Lower leg skin (tissue), 4 donors: ENCODE measurements around the gene IL1A. TPM values are rescaled to one million over a fixed set of nuclear protein-coding genes. Genes with fewer than 3 reads are reported as not detected.

Source experiments
- DNase-seq, 2 donors: peaks; one replicate each; pipeline ENCODE4 v3.0.0-alpha.2; 2019; ENCODE audit warnings: low spot score in 2 of 2
- H3K4me3 ChIP-seq: fragments of 200-600 bp; sonication (generic); 2 replicates; pipeline ENCODE4 v1.5.1; 2017; ENCODE audit warnings: mild to moderate bottlenecking, low read depth; ENCODE audit not compliant: poor library complexity, severe bottlenecking
- POLR2A ChIP-seq, 2 donors: fragments of 450-650 bp; IDR thresholded peaks; one replicate each; pipeline ENCODE4 v1.6.1; 2016 to 2017; ENCODE audit warnings: antibody characterized with exemption in 2 of 2, mild to moderate bottlenecking in 1 of 2, moderate library complexity in 1 of 2
- WGBS, 2 donors: methylation state at CpG; one replicate each; pipeline ENCODE4 v1.1.5; 2018; 5-methylcytosine and 5-hydroxymethylcytosine counted together
- intact Hi-C: fragments of 100-400 bp; cut with DNase I; formaldehyde crosslinking; loops from one replicate; pipeline ENCODE4 v1.15.0; 2023; ENCODE audit warnings: low total_unique reads
- total RNA-seq, 4 donors: library from RNA; depleted of rRNA; stranded (reverse); fragments of >200 nt; gene quantifications; one replicate each; pipeline ENCODE4 v1.1.0, GENCODE V29; 2016
- TF ChIP-seq, protein P1 (sequence below), 3 donors: fragments of 450-650 bp; IDR thresholded peaks; one replicate each; pipeline ENCODE4 v1.5.1; 2016; ENCODE audit warnings: antibody characterized with exemption in 3 of 3, mild to moderate bottlenecking in 3 of 3, moderate library complexity in 2 of 3

Gene IL1A
- total RNA-seq, 4 donors from 2014 or later, result 0.53 to 5.3 (median 0.84) TPM

DNA sequence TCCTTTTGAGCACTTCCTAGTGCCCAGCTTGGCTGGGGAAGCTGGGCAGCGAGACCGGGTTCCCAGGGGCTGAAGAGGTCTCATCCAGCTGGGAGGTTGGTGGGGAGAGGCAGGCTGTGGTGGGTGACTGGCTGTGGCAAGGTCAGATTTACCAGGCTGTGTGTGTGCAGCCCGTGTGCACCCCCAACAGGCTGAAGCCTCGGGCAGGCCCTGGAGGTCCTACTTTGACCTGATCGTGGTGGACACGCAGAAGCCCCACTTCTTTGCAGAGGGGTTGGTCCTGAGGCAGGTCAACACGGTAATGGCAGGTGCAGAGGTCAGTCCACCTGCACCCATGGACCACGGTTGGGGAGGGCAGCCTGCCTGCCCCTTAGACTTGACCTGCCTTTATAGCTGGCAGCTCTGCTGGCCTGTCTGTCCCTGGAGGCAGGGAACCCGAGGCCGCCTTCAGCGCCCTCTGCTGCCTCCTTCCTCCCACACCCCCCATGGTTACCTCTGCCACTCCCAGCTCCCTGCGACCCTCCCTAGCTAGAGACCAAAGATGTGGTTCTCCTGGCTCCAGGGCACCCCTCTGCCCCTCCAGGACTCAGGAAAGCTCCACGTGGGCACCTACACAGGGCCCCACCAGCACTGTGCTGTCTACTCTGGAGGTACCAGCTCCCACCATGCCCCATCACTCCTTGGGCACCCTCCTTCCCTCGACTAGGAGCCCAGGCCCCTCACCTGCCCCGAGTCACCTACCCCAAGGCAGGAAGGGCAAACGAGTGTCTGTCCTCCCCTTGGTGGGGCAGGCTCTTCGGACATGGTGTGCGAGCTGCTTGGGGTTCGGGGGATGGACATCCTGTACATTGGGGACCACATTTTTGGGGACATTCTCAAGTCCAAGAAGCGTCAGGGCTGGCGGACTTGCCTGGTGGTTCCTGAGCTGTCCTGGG is 59.4 kb downstream of the IL1A start:
- no peak overlapping the region for H3K4me3 ChIP-seq
- intact Hi-C loops, result loop anchor here (2.0 to 10.0 kb wide), 2 partner anchors 126 to 240 kb away; partner anchors contain the start of gene TTL
- TF ChIP-seq, protein P1, sequence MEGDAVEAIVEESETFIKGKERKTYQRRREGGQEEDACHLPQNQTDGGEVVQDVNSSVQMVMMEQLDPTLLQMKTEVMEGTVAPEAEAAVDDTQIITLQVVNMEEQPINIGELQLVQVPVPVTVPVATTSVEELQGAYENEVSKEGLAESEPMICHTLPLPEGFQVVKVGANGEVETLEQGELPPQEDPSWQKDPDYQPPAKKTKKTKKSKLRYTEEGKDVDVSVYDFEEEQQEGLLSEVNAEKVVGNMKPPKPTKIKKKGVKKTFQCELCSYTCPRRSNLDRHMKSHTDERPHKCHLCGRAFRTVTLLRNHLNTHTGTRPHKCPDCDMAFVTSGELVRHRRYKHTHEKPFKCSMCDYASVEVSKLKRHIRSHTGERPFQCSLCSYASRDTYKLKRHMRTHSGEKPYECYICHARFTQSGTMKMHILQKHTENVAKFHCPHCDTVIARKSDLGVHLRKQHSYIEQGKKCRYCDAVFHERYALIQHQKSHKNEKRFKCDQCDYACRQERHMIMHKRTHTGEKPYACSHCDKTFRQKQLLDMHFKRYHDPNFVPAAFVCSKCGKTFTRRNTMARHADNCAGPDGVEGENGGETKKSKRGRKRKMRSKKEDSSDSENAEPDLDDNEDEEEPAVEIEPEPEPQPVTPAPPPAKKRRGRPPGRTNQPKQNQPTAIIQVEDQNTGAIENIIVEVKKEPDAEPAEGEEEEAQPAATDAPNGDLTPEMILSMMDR (IDR thresholded peaks at IDR 0.05), result no peak
- no peak for TF ChIP-seq POLR2A (IDR thresholded peaks at IDR 0.05)
- DNase-seq, result no peak
- WGBS, 2 donors, result 82 to 84% methylated on average over 15 to 21 of the region's 21 CpGs

GRCh38 chr2:112723995-112724394 is 60.3 kb downstream of the IL1A start:
- TF ChIP-seq POLR2A (IDR thresholded peaks at IDR 0.05), result no peak
- TF ChIP-seq, protein P1 (IDR thresholded peaks at IDR 0.05), result no peak
- 89 to 92% methylated on average over 5 to 8 of the region's 8 CpGs for WGBS, 2 donors
- DNase-seq, result no peak
- intact Hi-C loops, result loop anchor here (2.0 to 10.0 kb wide), 2 partner anchors 125 to 239 kb away; partner anchors contain the start of gene TTL
- no peak overlapping the region for H3K4me3 ChIP-seq

Other genes starting within 250 kb of the IL1A start
- 10 to 100 TPM; 12.4 to 17.0 (median 16.1) TPM for gene POLR1B, start 242.0 kb downstream of the IL1A start, total RNA-seq
- 10 to 100 TPM; 12.4 to 26.8 (median 24.1) TPM for gene CHCHD5, start 199.9 kb downstream of the IL1A start, total RNA-seq
- 10 to 100 TPM in 3 of 4 donors, 1 to 10 TPM in 1; 5.0 to 19.2 (median 12.4) TPM for gene SLC20A1, start 138.6 kb downstream of the IL1A start, total RNA-seq
- gene NT5DC4, start 63.5 kb downstream of the IL1A start, total RNA-seq, result not detected
- 10 to 100 TPM in 1 of 4 donors, 1 to 10 TPM in 3; 1.2 to 11.3 (median 2.0) TPM for gene CKAP2L, start 19.9 kb downstream of the IL1A start, total RNA-seq
- gene IL1B, start 52.3 kb upstream of the IL1A start, total RNA-seq, result under 1 TPM in 1 of 4 donors, not detected in 3; 0.47 TPM
- 100 to 1,000 TPM; 132 to 315 (median 147) TPM for gene IL37, start 126.7 kb upstream of the IL1A start, total RNA-seq
- gene IL36G, start 193.5 kb upstream of the IL1A start, total RNA-seq, result 10 to 100 TPM; 19.1 to 65.1 (median 24.5) TPM
- not detected for gene IL36A, start 221.0 kb upstream of the IL1A start, total RNA-seq